HG03442 (cell line): ENCODE data around the gene CLK3.
"Not testable (repeated sequence)": the region's sequence is repeated elsewhere in the genome, so short reads cannot be mapped to it uniquely, and the experiment has no call there.

ENCODE experiments used
- ATAC-seq: cut with Tn5 transposase; IDR thresholded peaks from one replicate; pipeline ENCODE4 v1.9.1; 2021; ENCODE audit warnings: mild to moderate bottlenecking, moderate library complexity; ENCODE audit not compliant: unreplicated experiment

Gene CLK3

DNA sequence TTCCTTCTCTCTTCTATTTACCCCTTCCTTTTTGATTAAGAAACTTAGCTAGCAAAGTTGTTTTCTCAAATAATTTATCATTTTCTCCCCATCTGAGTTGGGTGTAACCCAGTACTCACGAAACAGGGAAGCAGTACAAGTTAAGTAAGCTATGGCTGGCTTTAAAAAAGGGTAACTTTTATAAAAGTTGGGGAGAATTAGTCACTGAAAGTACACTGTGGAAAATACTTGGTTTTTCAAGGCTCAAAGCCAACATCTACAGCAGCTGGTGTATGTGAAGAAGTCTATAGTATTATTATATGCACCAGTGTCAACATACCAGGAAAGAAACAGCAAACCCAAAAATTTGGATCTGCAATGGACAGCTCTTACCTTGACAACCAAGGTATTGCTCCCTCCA lies 25.5 kb downstream of the CLK3 start:
- ATAC-seq = no peak

DNA sequence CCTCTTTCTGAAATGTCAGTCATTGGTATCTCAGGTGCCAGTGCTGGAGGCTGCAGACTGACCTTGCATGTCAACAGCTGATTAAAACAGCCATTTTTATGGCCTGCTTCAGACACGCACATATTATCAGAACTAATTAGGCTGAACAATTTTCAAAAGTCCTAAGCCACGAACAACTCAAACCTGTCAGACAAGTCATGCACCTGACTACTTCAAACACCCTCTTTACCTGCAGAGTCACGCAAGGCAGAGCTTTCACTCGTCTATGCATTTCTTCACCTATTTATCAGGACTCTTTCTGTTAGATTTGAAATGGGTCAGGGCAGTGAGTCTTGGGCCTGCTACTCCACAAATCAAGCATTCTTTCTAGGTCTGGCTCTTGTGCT lies 26.7 kb downstream of the CLK3 start:
- no peak for ATAC-seq

DNA sequence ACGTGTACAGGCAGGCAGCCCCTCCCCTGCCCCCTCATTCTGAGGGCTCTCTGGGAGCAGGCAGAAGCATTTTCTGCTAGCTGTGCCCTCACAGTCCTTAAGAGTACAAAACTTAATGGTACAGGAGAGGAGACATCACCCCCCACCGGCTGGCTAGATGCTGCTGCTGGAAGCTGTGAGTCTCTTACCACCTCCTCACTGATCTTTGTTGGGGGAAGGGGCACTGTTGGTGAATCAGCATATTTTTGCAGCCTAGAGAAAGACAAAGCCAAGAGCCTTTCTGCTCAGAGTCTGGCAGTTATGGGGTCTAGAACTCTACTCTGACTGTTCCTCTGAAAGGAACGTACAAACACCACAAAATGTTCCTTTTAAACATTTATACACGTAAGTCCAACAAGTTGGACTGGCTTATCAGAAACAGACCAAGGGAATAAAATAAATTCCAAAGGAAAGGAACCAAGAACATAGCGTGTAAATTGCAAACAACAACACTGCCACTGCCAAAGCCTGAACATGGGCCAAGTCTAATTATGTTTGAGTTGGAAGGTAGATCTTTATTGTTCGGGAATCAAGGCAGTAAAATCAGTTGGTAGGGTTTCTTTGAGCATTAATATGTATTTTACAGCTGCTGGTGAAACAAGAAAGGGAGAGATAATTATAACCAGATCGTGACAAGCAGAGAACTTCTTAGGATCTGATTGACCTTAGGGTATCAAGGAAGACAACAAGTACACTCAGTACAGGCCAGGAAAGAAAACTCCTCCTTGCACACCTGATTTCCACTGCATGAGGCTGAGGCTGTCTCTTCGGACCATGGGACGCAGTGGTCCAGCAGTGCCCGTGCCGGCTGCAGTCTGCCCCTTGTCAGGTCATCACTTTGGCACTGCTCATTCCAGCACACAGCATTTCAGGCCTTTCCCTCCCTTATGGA lies 27.4 kb downstream of the CLK3 start:
- ATAC-seq = no peak

DNA sequence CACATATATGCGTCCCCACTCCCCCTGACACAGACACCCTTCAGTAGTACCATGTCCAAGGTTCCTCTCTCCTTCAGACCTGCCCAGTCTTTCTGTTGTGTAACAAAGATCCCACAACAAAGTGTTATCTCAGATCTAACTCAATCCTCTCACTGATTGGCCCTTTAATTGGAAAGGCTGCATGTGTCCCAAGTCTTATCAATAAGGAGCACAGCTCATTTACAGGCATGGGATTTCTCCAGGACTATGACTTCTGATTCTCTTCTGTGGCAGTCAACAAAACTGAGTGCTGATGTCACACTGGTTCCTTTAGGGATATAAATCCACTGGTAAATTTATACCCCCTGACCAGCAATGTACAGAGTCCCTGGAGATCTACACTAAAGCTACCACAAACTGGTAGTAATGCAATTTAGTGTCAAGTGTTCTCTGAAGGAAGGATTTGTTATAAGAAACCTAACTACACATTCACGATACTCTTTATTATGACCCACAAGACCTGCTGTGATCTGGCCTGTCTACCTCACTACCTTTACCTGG lies 28.1 kb downstream of the CLK3 start:
- ATAC-seq = no peak

DNA sequence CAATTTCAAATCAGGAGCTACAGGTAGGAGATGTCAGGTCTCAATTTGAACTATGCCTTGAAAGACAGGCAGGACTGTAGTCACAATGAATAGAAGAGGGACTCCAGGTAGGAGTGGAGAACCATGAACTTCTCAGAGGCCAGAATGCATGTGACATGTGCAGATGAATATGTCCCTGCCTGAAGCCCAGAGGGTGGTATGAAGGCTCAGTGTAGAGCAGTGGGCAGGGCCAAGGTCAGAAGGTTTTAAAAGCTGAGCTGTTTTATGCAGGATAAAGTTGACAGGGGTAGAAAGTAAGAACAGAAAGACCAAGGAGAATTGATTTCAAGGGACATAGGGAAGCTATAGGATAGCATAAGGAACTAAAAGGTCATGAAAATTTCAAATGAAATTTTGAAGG lies 30.8 kb downstream of the CLK3 start:
- ATAC-seq = no peak

DNA sequence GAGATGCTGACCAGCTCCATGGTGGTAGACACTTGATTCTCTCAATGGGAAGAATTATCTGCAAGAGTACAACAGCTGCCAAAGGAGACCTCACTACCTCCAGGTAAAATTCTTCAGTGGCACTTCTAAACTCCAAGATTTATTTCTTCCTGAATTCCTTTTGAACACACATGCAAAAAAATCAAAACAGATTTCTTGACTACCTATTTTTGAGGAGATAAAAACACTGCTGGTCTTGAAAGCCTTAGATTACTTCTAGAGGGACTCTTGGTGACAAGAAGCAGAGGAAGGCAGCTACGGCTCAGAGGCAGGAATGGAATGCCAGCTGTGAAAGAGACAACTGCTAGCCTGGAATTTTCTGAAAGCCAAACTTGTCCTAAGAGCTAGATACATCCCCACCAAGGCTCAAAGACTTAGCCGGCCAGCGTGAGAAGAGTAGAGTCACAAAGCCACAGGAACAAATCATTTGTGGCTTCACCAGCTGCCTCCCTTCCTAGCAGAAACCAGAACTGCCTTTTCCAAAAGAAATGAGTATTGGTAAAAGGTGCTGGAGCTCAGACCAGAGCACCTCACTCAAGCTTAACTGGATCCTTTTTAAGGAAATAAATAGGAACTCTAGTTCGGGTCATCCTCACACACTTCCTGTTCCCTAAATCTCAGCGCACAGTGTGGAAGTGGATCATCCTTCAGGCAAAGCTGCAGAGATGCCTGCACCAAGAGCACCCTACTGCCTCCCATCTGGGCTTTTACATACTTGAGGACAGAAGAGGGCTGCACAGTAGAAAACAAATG lies 32.6 kb downstream of the CLK3 start:
- no peak for ATAC-seq

DNA sequence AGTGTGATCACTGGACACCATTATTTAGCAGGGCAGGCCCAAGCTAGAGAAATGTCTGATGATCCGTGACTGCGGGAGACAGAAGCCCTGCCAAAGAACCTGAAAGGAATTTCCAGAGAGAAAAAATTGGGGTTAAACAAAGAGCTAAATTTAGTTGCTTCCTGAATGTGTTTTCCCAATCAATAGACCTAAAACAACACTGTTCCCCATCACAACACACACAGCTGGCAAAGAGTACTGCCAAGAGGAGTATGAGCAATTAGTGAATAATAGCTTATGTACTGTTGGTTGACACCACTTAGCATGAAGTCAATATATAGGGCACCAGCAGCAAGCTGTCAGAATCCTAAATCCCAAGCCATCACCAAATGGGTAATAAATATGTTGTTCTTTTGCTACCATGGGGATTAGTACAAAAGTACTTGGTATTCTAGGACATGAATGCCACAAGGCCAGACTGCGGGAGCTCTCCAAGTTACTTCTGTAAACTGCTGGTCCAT lies 35.7 kb downstream of the CLK3 start:
- no peak for ATAC-seq

DNA sequence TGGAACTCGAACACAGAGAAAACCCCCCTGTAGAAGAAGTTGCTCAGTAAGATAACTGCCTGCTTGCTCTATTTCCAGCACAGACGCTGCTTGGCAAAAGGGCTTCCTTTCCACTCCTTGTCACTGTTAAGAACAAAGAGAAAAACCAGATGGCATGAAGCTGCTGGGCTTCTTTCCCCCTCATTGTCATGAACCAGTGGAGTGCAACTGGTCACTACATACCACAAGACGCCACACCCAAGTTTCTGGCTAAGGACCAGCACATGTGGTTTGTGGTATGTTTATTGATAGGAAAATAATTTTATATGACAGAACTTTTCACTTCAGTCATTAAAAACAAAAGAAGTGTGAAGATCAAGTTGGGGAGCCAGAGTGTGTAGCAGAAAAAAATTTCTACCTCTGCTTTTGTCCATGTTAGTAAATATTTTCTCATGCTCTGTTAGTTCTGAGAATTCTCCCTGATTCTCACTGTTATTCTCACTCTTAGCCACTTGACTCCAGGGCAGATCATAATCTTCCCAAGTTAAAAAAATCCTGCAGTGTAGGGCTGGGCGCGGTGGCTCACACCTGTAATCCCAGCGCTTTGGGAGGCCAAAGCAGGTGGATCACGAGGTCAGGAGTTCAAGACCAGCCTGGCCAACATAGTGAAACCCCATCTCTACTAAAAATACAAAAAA lies 37.9 kb downstream of the CLK3 start:
- ATAC-seq = no peak

DNA sequence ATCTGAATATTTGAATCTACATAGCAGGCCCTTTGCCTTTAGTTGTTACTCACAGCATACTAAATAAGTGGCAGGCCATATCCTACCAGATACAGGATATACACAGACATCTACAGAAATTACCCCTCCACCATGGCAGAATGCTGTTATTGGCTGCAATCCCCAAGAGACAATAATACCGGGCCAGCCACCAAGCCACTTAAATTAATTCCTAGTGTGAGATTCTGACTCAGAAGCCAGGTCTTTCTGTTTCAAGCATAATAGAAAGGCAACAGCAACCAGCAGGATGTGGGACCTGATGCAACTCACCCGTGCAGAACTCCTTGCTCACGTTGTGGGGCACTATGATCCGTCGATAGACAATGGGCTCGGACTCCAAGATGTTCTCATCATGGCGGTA lies 39.8 kb downstream of the CLK3 start:
- ATAC-seq = no peak

DNA sequence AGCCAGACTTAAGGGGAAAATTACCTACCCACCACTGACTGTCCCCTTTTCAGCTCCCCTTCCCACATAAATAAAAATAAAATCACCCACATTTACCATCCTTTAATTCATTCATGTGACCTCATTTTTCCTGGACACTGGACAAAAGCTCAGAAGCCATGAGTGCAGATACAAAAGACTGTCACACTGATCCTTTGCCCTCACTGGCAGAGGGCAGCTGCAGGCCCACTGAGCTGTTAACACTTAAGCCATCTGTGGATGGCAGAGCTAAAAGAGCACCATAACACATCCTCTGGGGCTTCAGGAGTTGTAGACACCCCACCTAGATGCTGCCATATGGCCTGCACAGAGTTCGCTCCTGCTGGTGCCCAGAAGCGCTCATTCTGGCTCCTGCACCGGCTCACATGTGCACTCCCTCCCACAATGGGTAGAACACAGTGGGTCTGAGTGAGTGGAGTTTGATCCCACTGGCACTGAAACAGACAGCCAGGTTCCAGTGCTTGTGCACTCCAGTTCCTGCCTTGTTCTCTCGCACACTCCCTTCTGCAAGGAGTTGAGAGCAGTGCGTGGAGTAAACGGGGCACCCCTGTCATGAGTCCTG lies 41.4 kb downstream of the CLK3 start:
- ATAC-seq = no peak

DNA sequence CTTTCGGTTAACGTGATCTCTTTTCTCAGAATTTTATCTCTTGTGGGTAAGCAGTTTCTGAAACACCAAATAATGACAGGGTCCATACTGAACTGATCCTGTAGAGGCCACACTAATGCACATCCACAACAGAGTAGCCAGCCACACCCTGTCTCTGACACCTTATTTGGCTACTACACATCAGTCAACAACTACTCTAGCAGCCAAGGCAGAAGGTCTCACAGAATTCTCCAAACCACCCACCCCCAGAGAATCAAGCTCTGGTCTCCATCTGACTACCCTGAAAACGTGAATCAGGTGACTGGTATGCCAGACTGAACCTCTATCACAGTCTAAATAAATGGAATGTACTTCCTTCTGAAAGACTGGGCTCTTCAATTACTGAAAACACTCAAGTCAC lies 42.2 kb downstream of the CLK3 start:
- ATAC-seq = no peak

DNA sequence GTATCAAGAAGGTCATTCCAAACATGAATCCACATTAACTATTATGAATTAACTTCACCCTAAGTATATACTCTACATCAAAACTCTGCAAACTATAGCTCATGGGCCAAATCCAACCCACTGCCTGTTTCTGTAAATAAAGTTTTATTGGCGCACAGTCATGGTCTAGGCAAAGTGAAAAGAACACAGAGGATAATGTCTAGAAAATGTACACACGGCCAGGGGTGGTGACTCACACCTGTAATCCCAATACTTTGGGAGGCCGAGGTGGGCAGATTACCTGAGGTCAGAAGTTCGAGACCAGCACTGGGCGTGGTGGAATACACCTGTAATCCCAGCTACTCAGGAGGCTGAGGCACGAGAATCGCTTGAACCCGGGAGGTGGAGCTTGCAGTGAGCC lies 45.6 kb downstream of the CLK3 start:
- not testable (repeated sequence) for ATAC-seq

DNA sequence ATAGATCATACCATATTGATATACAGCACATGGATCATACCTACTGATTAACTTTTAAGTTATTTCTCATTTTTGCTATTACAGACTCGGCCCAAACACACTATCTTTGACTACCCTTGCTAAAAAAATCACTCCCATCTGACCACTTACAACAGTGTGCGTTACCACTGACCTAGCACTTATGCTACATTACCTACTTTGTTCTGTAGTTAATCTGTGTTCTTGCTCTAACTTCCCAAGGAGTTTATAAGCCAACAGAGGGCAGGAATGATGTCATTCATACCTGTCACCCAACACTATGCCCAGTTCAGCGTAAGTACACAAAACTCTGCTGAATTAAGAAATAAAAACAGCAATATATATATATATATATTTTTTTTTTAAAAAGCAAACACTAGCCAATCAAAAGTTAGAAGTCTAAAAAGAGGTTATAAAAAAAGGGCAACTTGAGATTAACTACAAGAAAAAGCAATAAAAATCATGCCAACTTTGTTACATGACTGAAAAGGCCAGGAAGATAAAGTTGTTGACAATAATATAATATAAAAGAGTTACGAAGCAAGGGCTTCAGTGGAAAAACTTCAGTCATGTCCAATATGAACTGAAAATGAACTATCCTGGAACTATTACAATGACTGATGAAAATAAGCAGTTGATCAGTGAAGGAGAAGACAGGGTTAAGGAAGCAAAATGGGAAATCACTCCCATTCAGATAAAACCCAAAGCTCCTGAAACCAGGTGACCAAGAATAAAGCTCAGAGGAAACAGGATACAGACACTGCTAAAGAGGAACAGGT lies 46.6 kb downstream of the CLK3 start:
- no peak for ATAC-seq

DNA sequence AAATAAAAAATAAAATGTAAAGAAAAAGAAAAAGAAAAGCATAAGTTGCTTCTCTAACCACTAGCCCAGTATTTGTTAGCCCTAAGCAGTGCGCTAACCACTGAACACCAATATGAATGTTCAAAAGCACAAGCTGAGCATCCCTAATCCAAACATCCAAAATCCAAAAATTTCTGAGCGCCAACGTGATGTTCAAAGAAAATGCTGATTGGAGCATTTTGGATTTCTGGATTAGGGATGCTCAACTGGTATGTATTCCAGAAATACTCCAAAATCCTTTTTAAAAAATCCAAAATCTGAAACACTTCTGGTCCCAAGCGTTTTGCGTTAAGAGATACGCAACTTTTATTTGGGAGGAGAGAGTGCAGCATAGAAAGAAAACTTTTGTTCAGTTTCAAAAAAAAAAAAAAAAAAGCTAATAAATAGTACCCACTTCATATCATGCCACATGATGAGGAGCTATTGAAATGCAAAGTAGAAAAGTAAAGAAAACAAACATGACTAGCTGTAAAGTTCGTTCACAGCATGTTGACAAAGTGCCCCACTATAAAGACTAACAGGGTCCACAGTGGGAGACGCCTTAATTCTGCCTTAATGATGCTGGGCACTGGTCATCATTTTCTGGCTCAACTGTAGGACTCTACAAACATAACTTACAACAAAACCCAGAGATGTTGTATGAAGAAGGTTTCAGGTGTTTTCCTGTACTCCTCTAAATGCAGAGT lies 47.8 kb downstream of the CLK3 start:
- ATAC-seq = no peak

DNA sequence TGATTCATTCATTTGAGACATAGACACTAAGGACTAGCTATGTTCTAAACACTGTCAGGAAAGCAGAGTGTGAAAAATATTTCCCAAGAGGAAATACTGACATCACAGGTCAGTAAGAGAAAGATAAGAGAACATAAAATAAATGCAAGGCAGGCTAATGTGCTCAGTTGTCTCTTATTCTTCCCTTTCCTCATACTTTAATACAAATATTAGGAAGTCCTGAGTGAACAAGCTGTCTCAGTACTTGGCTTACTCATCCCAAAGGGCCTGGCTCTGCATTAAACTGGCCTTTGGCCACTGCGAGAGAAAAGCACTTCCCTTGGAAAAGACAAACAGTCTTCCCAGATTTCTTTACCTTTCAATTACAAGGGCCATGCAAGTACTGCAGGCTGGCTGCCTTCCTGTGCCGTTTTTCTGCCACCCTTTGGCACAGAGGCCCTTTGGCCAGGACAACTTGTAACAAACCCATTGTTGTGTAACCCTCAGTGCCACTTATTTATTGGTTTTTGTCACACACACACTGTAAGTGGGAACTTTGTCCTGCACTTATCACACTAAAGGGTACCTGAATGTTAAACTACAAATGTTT lies 48.5 kb downstream of the CLK3 start:
- ATAC-seq = no peak

DNA sequence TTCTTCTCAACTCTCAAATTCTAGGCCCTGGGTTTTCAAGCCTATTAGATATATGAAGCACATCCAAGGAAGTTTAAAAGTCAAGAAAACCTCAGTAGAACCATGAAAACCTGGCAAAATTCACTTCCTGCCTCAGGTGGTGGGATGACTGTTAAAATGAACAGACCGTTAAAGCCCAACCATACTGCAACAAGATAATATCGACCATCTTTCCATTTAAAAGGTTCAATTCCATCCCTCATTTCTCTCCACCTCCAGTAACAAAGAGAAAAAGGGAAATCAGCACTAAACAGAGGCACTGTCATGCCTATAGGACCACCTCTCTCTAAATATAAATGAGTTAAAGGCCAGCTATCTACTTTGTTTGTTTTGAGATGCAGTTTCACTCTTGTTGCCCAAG lies 49.0 kb downstream of the CLK3 start:
- ATAC-seq = no peak

DNA sequence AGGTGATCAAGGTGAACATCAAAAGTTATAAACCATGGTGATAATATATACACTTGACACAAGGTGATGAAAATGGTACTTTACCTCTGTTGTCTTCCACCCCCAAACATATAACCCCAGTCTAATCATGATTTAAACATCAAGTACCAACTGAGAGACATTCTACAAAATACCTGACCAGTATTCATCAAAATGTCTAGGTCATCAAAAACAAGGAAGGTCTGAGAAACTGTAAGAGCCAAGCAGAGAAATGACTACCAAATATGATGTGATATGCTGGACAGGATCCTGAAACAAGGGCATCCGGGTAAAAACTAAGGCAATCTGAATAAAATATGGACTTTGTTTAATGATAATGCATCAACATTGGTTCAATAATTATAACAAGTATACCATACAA lies 52.3 kb downstream of the CLK3 start:
- ATAC-seq = no peak

DNA sequence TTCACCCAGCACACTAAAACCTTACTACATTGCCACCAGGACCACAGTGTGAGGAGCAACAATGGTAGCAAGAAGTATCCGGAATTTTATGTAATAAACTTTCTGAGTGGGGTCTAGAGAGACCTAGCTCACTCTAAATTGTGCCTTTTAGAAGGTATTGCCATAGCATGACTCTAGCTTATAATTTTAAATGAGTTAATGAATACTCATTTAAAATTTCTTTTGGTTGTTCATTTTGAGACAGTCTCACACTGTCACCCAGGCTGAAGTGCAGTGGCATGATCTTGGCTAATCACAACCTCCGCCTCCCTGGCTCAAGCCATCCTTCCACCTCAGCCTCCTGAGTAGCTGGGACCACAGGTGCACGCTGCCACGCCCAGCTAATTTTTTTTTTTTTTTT lies 54.0 kb downstream of the CLK3 start:
- no peak for ATAC-seq

DNA sequence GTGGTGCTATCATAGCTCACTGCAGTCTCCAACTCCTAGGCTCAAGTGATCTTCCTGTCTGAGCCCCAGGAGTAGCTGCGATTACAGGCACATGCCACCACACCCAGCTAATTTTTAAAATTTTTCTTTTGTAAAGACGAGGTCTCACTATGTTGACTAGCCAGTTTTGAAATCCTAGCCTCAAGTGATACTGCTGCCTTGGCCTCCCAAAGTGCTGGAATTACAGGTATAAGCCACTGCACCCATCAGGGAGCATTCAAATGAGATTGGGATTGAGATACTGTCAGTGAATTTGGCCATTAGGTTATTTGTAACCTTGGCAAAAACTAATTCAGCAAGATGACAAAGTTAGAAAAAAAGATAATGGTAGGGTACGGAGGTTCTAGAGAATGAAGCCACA lies 58.5 kb downstream of the CLK3 start:
- no peak for ATAC-seq
